ENCODE data around the gene UQCR10.

Gene UQCR10

DNA sequence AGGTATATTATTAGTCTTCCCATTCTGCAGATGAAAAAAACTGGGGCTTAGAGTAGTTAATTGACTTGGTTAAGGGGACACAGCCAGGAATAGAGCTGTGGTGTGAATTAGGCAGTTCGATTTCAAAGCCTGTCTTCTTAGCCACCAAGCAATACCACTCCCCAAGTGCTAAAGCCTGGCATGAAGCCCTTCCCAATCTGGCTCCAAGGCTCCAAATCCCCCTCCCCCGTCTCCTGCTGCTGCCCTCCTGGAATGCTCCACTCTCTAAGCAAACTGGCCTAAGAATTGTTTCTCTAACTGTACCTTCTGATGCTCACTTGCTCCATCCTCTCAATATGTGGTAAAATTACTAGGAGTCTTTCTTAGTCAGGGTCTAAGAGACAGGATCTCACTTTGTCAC is 52.3 kb downstream of the UQCR10 start:
- Histone ChIP-seq H3K36me3 (ENCODE audit: control insufficient read depth, insufficient read depth, low read length, severe bottlenecking) (peaks cover 64% of the 10 kb centered on the region), H3K4me1 (ENCODE audit: control insufficient read depth, insufficient read depth, low read length) (peaks cover 43% of the 10 kb centered on the region), H3K9me3 (ENCODE audit: control insufficient read depth, low read length) (no peaks in the 10 kb centered on the region), H3K27me3 (replicated peaks; ENCODE audit: control insufficient read depth, insufficient read depth, low read length) (no peaks in the 10 kb centered on the region), H3K9ac (ENCODE audit: low read length) (no peak overlapping the region), H3K4me3 (ENCODE audit: low read length) (no peak overlapping the region)
- DNase-seq (ENCODE audit: low read depth) = no peak

Measured in adipocyte (in vitro differentiated cells).